ENCODE results near the gene RBM48.
"Not testable (repeated sequence)": the region's sequence is repeated elsewhere in the genome, so short reads cannot be mapped to it uniquely, and the experiment has no call there.

The RBM48 gene

GRCh38 chr7:92543542-92543941, 14.9 kb downstream of the RBM48 start:
- in situ Hi-C loops (cut with MboI; ENCODE audit: low sequenced_read_pairs): not testable (repeated sequence)

DNA sequence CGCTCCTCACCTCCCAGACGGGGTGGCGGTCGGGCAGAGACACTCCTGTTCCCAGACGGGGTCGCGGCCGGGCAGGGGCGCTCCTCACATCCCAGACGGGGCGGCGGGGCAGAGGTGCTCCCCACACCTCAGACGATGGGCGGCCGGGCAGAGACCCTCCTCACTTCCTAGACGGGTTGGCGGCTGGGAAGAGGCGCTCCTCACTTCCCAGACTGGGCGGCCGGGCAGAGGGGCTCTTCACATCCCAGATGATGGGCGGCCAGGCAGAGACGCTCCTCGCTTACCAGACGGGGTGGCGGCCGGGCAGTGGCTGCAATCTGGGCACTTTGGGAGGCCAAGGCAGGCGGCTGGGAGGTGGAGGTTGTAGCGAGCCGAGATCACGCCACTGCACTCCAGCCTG, 16.5 kb downstream of the RBM48 start:
- in situ Hi-C loops (cut with MboI; ENCODE audit: low sequenced_read_pairs): not testable (repeated sequence)

DNA sequence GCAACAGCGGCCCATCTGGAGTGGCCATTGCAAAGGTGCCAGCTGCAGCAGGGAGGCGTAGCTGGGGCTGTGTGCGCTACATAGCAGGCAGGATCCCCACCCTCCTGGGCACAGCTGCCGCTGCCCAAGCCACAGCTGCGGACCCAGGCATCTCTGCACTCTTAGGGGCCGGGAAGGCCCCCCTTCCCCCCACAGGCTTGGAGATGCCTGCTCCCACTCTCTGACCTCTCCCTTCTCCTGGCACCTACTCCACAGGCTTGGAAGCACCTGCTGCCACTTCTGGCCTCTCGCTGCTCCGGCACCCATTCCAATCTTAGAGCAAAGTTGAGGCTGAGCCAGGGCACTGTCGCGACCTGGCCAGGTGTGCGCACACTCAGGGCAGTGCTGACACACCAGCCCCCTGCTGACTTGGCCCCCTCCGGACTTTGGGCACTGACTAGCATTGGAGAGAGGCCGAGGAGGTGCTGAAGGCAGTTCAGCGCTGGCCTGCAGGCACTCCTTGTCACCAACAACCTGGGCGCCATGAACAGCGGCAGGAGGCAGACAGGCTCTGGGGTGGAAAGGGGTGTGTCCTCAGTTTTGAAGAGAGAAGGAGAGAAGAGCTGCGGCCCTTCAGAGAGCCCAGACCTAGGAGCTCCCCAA, 18.4 kb downstream of the RBM48 start:
- in situ Hi-C loops (cut with MboI; ENCODE audit: low sequenced_read_pairs): no loop called here

- in situ Hi-C loops (cut with MboI; ENCODE audit: low sequenced_read_pairs): no loop called here
Measured at GRCh38 chr7:92547579-92547978, 19.0 kb downstream of the RBM48 start.

DNA sequence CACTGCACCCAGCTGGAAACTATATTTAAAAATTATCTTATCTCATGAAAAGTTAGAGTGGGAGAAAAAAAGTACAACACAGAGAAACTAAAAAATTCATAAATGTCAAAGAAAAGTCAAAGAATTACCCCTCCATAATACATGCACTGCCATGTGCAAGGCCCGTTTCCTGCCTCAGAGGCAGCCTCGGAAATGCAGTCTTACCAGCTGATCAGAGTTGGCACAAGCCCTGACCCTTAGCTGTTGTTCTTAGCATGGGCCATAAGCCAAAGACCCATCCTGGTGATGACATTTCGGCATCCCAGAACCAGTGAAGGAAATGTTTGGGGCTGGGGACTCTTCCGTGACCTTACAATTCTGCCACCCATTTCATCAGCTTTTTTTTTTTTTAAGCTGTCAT, 21.6 kb downstream of the RBM48 start:
- in situ Hi-C loops (cut with MboI; ENCODE audit: low sequenced_read_pairs): no loop called here

DNA sequence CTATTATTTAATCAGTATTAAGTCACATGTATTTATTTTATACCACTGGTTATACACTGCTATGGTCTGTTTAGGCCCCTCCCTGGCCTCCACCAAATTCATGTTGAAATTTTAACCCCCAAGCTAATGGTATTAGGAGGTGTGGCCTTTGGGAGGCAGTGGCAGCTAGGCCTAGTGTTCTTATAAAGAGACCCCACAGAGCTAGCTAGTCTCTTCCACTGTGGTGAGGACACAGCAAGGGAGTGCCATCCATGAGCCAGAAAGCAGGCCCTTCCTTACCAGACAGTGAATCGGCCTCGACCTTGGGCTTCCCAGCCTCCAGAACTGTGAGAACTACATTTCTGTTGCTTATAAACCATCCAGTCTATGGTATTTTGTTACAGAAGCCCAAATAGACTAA, 28.7 kb downstream of the RBM48 start:
- in situ Hi-C loops (cut with MboI; ENCODE audit: low sequenced_read_pairs): no loop called here

- in situ Hi-C loops (cut with MboI; ENCODE audit: low sequenced_read_pairs): no loop called here
Measured at GRCh38 chr7:92557808-92558362, 29.3 kb downstream of the RBM48 start.

DNA sequence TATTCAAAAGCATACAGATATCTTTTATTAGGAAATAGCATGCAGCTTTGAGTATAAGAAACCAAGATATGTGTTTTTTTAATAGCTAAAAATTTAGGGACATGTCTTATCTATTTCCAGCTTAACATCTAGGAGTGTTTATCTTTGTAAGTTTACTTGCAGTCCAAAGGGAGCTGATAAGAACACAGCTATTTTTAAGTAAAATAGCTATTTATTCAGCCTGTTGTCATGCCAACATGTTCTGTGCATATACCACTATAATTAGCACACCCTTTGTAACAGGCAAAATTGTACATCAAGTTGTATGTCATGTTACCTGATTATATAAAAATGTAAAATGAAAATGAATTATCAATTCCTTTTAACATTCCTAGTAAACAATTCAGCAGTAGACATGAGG, 32.0 kb downstream of the RBM48 start:
- in situ Hi-C loops (cut with MboI; ENCODE audit: low sequenced_read_pairs): no loop called here

- in situ Hi-C loops (cut with MboI; ENCODE audit: low sequenced_read_pairs): no loop called here
Measured at GRCh38 chr7:92563345-92563744, 34.8 kb downstream of the RBM48 start.

DNA sequence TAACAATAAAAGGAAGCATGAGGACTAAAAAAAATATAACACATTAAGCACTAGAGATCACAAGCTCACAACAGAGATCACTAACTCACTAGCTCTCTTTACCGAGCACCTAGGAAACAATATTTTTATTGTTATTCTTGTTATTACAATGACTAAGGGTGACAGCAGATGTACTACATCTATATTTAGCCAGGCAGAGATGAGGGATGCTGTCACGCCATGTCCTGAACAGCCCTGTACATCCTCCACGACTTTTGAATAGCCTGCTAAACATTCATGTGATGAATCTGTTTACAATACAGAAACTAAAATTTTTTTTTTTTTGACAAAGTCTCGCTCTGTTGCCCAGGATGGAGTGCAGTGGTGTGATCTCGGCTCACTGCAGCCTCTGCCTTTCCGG, 38.9 kb downstream of the RBM48 start:
- in situ Hi-C loops (cut with MboI; ENCODE audit: low sequenced_read_pairs): no loop called here

DNA sequence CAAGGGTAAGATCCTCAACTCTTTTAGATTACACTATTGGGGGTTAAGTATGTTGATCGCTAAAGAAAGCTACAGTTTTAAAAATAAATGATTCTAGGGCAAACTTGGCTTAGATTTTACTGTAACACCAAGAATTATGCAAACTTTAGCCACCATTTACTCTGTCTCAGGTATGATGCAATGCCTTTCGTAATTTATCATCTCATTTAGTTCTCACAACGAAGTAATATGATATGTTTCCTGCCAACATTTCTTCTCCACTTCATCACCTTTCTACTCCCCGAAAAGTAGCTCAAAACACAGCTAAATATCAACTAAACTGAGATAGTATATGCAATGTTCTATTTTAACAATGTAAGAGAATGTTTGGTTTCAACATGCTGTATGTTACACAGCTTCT, 40.5 kb downstream of the RBM48 start:
- in situ Hi-C loops (cut with MboI; ENCODE audit: low sequenced_read_pairs): no loop called here

GRCh38 chr7:92576296-92576695, 47.7 kb downstream of the RBM48 start:
- in situ Hi-C loops (cut with MboI; ENCODE audit: low sequenced_read_pairs): no loop called here

DNA sequence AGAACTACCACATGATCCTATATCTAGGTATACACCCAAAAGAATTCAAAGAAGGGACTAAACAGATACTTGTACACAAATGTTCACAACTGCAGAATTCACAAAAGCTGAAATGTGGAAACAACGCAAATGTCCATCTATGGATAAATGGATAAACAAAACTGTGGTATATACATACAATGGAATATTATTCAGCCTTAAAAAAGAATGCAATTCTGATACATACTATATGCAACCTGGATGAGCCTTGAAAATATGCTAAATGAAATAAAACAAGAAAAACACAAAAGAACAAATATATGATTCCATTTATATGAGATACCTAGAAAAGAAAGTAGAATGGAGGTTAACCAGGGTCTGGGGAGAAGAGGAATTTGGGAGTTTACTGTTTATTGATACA, 54.4 kb downstream of the RBM48 start:
- in situ Hi-C loops (cut with MboI; ENCODE audit: low sequenced_read_pairs): no loop called here

DNA sequence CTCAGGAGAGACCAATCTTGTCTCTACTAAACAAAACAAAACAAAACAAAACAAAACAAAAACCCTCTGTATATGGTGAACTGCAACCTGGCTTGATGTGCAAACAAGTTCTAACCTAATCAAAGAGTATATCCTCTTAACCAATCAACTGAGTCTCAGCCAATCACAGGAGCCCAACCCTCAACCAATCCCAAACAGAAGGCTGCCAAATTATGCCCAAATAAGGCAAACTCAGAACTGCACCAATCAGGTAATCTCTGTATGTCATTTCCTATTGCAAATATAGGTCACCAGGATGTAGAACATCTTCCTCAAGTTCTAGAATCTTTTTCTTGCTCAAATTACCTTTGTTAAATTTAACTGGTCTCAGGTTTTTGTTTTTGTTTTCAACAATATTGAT, 56.4 kb downstream of the RBM48 start:
- in situ Hi-C loops (cut with MboI; ENCODE audit: low sequenced_read_pairs): no loop called here

GRCh38 chr7:92586403-92586802, 57.8 kb downstream of the RBM48 start:
- in situ Hi-C loops (cut with MboI; ENCODE audit: low sequenced_read_pairs): no loop called here

DNA sequence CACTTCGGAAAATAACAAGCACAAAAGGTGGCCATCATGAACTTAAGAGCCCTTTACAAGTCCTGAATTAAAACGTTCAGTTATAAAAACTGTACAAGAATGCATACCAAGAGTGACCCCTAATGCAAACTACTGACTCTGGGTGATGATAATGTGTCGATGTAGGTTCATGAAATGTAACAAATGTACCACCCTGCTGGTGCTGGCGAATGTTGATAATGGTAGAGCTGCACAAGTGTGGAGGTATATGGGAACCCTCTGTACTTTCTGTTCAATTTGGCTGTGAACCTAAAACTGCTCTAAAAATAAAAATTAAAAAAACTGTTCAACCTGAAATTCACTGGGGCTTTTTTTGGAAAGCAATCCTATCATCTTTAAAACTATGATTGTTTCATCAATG, 58.2 kb downstream of the RBM48 start:
- in situ Hi-C loops (cut with MboI; ENCODE audit: low sequenced_read_pairs): no loop called here

Data from HL-60/S4 (cell line).